Suppressor macrophage treated with lipopolysaccharide for 1 hour (primary cell): Measurements from ENCODE around the gene COA5.
A peak's percentile ranks its signal among the peaks of the same experiment; 100 is the strongest.

Source experiments
- DNase-seq, 3 donors: peaks; one replicate each; pipeline ENCODE4 v3.0.0-alpha.2; 2020 to 2022

Gene COA5

GRCh38 chr2:98608116-98608961 is at the start of gene COA5, which contains the start of gene UNC50:
COA5 (minus strand) TSS chr2:98608512; CDS start chr2:98608405, 107 bp downstream.
UNC50 (plus strand) TSS chr2:98608589; CDS start chr2:98609760, 1,171 bp downstream.
- peak; percentile 94 to 98 (median 96) for DNase-seq

GRCh38 chr2:98656800-98657199 is 48.5 kb upstream of the COA5 start:
- peak in 2 of 3 donors; percentile 19 to 45 for DNase-seq

GRCh38 chr2:98654699-98655495 is 46.6 kb upstream of the COA5 start:
- peak; percentile 51 to 54 (median 53) for DNase-seq

- no peak for DNase-seq
Observed at GRCh38 chr2:98650998-98651397, 42.7 kb upstream of the COA5 start.

GRCh38 chr2:98649992-98650375 is 41.7 kb upstream of the COA5 start:
- DNase-seq, result no peak

GRCh38 chr2:98649135-98649991 is 41.1 kb upstream of the COA5 start:
- peak; percentile 82 to 85 (median 83) for DNase-seq

- DNase-seq, result no peak
Observed at GRCh38 chr2:98648451-98648850, 40.1 kb upstream of the COA5 start.

- no peak for DNase-seq
Observed at GRCh38 chr2:98647636-98648035, 39.3 kb upstream of the COA5 start.

- DNase-seq, result no peak
Observed at GRCh38 chr2:98643496-98644100, 35.3 kb upstream of the COA5 start.

- DNase-seq, result no peak
Observed at GRCh38 chr2:98637401-98638147, 29.3 kb upstream of the COA5 start.

GRCh38 chr2:98634406-98635092 is 26.2 kb upstream of the COA5 start:
- peak in 1 of 3 donors; percentile 10 for DNase-seq

- DNase-seq, result no peak
Observed at GRCh38 chr2:98632351-98632750, 24.0 kb upstream of the COA5 start.

GRCh38 chr2:98623657-98624056 is 15.3 kb upstream of the COA5 start:
- peak in 1 of 3 donors; percentile 6 for DNase-seq

GRCh38 chr2:98617149-98617548 is 8.8 kb upstream of the COA5 start:
- DNase-seq, result no peak

GRCh38 chr2:98615481-98615880 is 7.2 kb upstream of the COA5 start:
- no peak for DNase-seq

GRCh38 chr2:98614024-98614739 is 5.9 kb upstream of the COA5 start:
- no peak for DNase-seq

GRCh38 chr2:98608962-98609604 is 771 bp upstream of the COA5 start:
- peak; percentile 27 to 57 (median 47) for DNase-seq

GRCh38 chr2:98607741-98608115 is 584 bp downstream of the COA5 start:
- peak in 1 of 3 donors; percentile 10 for DNase-seq

GRCh38 chr2:98607104-98607503 is 1.2 kb downstream of the COA5 start:
- peak in 2 of 3 donors; percentile 5 to 10 for DNase-seq

GRCh38 chr2:98606431-98606830 is 1.9 kb downstream of the COA5 start:
- no peak for DNase-seq
